Stimulated activated CD8-positive, alpha-beta memory T cell treated with anti-CD3 and anti-CD28 coated beads, Interleukin-12 subunit alpha, Interleukin-12 subunit beta, amount 100 ng/mL, for 4 hours (primary cell): ENCODE measurements around the gene THPO.
"Not testable (repeated sequence)": the region's sequence is repeated elsewhere in the genome, so short reads cannot be mapped to it uniquely, and the experiment has no call there.

Source experiments
- DNase-seq: peaks from one replicate; pipeline ENCODE4 v3.0.0-alpha.2; 2020; ENCODE audit warnings: low read depth

The THPO gene

DNA sequence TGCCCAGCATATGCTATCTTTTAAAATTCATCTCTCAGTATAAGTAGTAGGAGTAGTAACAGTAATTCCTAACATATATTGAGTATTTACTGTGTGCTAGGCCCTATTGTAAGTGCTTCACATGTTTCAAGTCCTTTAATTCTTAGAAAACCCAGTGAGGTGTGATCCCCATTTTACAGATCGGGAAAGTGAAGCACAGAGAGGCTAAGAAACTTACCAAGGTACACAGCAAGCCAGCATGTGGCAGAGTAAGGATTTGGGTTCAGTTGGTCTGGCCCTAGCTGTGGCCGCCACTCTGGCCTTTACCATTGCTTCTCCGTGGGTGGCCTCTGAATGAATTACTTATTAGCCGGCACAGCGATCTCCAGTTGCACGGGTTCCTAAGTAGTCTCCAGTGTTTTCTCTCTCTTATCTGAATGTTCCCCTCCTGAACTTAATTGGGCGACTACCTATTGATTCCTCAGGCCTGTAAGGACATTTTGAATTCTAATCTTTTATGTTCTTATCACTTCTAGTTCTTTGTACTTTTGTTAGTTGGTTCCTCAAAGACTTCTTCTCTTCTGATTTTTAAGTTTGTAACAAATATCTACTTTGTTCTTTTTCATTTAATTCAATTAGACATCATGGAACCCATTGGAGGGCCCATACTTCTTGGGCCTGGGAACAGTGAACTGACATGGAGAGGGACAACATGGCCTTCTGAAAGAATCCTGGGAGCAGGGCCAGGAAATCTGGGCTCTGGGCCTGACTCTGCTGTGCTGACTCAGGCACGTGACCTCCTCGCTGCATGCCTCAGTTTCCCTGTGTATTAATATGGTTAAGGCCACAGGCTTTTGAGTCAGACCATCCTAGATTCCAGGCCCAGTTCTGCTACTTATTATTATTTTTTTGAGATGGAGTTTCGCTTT is 28.2 kb downstream of the THPO start:
- DNase-seq: no peak

DNA sequence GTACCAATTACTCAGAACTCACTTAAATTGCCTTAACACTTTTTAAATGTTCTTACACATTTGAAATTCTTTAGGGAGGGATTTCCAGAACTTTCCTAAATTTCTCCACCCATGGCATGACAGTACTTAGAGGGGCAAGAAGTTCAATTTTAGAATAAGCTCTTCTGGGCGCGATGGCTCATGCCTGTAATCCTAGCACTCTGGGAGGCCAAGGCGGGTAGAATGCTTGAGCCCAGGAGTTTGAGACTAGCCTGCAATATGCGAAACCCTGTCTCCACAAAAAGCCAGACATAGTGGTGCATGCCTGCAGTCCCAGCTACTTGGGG is 30.0 kb downstream of the THPO start:
- DNase-seq: no peak

DNA sequence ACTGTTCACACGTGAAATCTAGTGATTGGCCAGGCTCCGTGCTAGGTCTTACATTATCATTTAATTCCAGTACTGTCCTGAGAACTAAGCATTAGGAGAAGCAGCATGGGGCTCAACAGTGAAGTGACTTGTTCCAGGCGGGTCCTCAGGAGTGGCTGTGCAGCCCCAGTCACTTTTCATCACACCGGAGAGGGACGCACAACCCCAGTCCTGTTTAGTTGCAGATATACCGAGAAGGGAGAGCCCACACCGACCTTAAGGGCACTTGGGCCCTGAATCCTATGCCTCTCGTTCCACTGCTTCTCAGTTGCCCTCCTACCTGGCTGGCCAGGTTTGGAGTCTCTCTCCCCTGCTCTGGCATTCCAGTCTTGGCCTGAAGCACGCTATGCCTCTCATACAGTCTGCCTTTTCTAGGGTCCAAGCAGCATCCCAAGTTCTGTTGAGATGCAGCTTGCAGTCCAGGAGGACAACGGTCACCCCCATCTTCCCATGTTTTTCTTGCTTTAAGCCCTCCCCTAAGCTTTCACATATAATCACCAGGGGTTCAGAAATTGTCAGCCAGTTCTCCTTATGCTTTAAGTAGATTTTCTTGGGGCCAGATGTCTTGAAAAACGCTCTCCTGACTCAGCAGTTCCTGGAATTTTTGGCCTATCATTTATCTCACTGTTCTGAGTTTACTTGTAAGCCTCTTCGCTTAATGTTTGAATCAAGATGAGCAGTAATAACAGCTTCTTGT is 30.5 kb downstream of the THPO start:
- no peak for DNase-seq

DNA sequence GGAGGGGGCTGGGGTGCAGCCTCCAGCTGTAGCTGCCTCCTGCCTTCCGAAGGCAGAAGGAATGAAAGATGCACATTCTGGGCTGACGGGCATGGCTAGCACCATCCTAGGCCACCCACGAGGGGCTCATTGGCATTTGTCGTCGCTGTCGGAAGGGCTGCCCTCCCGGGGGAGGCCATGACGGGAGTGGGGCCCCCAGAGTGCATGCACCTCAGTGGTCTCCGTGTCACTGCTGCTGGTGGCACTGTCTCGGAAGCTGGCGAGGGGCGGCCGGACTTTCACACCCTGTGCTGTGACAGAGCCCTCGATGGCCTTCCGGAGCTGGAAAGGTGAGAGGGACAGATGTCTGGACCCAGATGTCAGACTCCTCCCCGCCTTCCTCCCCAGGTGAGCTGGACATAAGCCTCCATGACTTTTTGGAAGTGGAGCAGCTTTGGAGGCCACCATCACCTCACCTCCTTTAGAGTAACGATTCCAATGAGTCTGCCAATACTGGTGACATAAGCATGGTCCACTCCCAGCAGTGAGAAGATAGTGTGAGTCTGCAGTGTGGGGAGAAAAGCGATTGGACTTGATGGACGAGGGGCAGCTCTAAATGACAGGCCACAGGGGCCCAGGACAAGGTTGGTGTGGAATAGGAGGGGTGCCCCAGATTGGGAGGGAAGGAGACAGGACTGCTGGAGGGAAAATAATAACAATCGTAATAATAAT is 31.4 kb downstream of the THPO start:
- DNase-seq: no peak

DNA sequence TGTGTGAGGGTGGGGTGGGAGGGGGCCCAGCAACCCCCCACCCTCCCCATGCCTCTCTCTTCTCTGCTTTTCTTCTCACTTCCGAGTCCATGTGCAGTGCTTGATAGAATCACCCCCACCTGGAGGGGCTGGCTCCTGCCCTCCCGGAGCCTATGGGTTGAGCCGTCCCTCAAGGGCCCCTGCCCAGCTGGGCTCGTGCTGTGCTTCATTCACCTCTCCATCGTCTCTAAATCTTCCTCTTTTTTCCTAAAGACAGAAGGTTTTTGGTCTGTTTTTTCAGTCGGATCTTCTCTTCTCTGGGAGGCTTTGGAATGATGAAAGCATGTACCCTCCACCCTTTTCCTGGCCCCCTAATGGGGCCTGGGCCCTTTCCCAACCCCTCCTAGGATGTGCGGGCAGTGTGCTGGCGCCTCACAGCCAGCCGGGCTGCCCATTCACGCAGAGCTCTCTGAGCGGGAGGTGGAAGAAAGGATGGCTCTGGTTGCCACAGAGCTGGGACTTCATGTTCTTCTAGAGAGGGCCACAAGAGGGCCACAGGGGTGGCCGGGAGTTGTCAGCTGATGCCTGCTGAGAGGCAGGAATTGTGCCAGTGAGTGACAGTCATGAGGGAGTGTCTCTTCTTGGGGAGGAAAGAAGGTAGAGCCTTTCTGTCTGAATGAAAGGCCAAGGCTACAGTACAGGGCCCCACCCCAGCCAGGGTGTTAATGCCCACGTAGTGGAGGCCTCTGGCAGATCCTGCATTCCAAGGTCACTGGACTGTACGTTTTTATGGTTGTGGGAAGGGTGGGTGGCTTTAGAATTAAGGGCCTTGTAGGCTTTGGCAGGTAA is 32.5 kb downstream of the THPO start:
- no peak for DNase-seq

DNA sequence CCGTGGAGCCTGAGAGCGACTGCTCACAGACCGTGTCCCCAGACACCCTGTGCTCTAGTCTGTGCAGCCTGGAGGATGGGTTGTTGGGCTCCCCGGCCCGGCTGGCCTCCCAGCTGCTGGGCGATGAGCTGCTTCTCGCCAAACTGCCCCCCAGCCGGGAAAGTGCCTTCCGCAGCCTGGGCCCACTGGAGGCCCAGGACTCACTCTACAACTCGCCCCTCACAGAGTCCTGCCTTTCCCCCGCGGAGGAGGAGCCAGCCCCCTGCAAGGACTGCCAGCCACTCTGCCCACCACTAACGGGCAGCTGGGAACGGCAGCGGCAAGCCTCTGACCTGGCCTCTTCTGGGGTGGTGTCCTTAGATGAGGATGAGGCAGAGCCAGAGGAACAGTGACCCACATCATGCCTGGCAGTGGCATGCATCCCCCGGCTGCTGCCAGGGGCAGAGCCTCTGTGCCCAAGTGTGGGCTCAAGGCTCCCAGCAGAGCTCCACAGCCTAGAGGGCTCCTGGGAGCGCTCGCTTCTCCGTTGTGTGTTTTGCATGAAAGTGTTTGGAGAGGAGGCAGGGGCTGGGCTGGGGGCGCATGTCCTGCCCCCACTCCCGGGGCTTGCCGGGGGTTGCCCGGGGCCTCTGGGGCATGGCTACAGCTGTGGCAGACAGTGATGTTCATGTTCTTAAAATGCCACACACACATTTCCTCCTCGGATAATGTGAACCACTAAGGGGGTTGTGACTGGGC is 33.3 kb downstream of the THPO start:
- DNase-seq: no peak

DNA sequence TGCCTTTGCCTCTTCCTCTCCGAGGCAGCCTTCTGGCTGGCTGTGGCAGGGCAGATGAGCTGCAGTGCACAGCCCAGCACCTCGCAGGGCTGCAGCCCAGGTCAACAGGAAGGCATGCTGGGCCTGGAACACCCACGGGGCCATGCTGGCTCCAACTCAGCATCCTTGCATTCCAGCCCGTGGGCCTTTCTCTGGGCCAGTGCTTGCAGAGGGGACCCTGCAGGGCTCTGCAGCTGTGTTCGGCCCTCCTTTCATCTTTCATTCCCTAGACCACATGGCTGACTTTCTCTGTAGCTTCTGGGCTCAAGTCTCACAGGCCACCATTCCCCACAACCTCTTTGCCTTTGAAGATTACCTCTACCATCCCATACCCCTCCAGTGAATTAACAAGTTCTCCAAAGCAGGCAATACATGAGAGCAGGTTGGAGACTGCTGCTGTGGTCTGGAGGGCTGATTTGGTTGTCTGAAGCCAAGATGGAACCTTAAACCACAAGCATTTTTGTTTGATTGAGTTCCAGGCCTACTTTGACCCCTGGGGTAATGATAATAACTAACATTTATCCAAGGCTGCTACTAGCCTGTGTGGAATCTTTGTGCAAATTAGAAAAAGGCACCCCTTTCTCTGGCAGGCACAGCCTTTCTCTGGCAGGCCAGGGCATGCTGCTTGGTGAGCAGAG is 34.7 kb downstream of the THPO start:
- DNase-seq: no peak

DNA sequence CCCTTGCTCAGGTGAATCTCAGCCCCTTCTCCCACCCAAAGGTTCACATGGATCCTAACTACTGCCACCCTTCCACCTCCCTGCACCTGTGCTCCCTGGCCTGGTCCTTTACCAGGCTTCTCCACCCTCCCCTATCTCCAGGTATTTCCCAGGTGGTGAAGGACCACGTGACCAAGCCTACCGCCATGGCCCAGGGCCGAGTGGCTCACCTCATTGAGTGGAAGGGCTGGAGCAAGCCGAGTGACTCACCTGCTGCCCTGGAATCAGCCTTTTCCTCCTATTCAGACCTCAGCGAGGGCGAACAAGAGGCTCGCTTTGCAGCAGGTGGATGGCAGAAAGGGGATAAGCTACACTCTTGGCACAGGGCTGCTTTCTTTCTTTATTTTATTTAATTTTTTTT is 36.1 kb downstream of the THPO start:
- no peak for DNase-seq

DNA sequence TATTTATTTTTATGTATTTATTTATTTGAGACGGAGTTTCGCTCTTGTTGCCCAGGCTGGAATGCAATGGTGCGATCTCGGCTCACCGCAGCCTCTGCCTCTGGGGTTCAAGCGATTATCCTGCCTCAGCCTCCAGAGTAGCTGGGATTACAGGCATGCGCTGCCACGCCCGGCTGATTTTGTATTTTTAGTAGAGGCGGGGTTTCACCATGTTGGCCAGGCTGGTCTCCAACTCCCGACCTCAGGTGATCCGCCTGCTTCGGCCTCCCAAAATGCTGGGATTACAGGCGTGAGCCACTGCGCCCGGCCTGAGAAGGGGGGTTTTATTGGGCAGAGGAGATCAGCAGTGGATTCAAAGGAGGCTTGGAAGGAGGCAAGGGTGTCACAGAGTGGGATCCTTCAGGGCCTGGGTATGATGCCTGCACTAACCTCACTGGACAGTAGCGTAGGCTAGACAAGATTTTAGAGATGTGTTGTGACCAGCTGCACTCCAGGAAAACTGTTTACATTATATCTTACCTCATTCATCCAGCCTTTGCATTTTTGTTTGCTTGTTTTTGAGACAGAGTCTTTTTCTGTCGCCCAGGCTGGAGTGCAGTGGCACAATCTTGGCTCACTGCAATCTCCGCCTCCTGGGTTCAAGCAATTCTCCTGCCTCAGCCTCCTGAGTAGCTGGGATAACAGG is 38.4 kb downstream of the THPO start:
- DNase-seq: not testable (repeated sequence)

DNA sequence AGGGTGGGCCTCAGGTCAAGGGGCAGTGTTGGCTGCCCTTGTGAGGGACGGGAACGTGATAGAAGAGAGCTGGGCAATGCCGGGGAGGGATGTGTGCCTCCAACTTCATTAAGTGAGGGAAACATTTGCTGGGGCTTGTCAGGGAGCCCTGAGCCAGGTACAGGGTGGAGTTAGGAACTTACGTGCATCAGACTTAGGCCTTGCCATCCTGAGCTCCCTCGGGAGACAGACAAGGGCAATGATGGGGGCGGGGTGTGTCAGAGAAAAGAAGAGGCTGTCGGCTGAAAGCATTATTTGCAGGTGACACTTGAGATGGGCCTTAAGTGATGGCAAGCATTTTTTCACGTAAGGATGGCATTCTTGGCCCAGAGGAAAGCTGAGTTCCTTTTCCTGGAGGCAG is 39.0 kb downstream of the THPO start:
- no peak for DNase-seq

DNA sequence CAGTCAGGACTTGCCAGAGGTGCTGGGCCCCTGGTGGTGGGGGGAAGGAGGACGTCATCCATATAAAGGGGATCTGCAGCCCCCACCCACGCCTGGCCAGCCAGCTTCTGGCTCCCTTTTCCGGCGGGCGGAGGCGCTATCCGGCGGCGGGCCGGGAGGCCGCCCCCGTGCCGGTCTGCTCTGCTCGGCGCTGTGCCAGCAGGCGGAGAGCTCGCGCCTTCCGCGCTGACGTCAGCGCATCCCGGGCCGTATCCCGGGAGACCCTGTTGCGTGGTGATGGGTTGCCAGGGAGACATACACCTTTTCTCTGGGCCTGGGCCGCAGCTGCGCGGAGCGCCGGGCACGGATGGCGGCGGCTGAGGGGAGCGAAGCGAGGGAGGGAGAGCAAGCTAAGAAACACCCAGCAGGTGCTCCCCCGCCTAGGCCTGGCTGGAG is 39.5 kb downstream of the THPO start:
- no peak for DNase-seq

DNA sequence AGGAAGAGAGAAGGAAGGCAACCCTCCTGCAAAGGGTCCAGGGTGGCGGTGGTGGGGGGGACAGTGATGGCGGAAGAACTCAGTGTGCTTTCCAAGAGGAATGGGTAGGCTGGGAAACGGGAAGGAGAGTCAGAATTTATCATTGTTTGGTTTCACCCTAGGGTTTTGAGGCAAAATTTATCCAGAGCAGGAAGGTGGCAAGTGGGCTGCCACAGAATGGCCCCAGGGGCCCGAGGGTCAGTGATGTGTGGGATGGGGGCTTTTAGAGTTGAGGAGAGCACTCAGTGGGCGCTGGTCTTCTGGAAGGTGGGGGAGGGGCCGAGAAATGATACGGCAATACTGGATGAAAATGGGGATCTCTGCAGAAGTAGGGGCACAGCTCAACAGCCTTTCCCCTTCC is 40.0 kb downstream of the THPO start:
- DNase-seq: no peak

DNA sequence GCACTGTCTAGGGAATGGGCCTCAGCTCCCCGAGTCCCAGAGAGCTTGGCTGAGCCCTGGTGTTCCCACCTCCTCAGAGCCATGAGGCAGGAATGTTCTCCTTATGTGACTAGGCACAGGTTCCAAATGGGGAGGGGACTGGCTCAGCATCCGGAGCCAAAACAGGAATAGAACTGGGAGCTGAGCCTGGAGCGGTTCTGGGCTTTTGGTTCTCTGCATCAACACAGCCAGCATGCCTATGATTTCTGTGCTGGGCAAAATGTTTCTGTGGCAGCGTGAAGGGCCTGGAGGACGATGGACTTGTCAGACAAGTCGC is 40.6 kb downstream of the THPO start, which contains the start of gene FAM131A:
Gene FAM131A, plus strand, starts transcription at position 202 of the 316 bp plus-strand sequence. Its CDS starts 31 bp downstream, at position 233.
- no peak for DNase-seq

DNA sequence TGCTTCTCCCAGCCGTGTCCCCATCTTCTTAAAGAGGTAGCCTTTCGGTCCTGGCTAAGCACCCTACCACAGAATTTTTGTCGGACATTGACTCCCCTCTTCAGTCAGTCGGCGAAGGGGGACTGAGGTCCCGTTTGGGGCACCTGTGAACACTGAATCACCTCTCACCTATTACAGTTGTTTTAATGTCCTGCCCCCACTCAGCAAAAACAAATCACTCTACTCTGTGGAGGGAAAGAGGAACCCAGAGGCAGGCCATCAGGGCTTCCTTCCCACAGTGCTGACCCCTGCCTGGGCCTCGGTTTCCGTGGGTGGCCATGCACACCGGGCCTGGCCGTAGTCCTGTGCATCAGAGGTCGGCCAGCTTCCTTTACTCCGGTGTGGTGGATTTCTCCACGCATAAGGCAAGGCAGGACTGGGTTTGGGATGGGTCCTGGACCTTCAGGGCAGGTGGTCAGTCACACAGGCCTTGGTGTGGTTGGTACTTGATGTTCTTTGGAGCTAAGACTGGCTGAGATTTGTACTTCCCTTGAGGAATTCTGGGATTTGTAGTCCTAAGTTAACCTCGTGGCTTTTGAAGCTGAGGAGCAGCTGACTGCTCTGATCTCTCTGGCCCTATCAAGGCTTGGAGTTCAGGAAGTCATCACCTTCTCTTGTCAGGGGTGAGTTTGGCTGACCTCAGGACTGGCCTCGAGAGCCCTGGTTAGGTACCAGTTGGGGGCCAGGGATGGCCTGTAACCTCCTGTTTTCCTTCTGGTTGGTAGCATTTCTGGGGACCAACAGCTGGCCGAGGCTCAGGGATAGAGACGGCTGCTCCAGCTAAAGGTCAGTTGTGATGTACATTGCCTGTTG is 41.2 kb downstream of the THPO start:
- no peak for DNase-seq

DNA sequence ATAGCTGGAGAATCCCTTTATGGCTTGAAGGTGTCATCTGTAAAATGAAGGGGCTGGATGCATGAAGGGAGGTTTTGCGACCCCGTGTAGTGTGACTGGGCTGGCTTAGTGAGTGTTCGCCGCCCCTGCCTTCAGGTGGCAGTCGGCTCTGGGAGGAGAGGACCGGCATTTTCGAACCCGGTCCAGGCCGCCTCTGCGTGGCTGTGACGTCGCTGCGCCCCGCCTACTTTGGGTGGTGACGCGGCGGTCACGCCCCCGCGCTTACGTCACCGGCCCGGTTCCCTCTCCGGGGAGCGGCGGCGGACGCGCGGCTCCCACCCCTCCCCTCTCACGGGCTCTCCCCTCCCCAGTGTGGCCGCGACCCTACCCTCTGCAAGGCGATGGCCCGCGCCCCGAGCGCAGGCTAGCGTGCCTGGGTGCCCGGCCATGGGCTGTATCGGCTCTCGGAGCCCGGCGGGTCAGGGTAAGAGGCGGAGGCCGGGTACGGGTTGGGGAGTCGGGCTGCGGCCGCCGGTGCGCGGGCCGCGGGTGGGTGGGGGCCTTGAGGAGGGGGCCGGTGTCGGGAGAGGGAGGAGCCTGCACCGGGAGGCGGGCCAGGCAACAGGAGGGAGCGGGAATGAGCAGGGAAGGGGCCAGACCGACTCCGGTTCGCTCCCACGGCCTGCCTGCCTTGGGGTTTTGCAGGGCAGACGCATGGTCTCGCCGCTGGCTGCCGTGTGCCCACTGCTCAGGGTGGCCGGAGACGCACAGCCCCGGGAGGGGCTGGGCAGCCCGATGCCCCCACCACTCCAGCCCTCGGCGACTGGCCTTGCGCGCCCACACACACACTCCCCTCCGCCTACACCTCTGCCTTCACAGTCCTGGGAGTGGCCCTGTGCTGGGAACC is 42.1 kb downstream of the THPO start:
- peak; percentile 77 for DNase-seq

DNA sequence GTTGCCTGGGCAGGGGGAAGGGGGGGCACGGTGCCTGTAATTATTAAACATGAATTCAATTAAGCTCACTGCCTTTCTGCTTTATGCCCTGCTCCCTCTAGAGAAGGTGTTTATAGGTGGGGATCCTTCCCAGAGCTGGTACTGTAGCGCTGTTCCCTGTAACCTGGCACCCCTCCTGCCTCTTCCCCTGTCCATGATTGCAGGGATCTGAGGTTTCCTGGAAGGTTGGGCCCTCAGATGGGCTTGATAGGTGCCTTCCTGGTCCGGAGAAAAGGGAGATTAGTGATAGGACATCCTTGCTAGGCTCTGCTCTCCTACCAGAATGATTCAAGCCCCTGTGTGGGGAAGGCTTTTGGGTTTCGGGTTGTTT is 42.7 kb downstream of the THPO start:
- no peak for DNase-seq

DNA sequence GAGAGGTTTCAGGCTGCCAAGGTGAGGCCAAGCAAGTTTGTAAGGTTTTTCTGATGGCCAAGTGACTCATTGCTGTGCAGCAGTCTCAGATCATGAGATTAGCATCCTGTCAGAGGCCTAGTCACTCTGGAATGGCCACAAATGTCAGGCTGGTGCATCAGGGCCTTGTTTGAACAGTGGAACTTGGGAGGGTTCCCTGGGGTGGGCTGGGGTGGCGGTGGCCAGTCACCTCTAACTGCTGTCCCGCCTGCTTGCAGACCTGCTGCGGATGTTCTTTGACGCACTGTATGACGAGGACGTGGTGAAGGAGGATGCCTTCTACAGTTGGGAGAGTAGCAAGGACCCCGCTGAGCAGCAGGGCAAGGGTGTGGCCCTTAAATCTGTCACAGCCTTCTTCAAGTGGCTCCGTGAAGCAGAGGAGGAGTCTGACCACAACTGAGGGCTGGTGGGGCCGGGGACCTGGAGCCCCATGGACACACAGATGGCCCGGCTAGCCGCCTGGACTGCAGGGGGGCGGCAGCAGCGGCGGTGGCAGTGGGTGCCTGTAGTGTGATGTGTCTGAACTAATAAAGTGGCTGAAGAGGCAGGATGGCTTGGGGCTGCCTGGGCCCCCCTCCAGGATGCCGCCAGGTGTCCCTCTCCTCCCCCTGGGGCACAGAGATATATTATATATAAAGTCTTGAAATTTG is 43.4 kb downstream of the THPO start:
- DNase-seq: no peak

DNA sequence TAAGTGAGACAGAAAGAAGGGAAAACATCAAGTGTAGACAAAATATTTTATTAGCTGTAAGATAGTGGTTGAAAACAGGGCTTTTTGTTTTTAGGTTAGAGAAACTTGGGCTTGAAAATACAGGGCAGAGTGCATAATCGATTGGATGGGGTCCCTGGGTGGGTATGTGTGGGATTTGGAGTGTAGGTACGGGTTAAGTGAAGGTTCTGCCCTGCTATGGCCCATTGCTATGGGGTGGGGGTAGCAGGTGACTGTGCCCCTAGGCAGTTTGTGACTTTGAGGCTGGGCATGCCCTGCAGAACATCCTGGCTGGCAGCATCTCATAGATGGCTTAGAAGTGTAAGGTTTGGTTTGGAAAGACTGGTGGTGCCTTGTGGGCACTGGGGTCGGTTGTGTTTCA is 44.3 kb downstream of the THPO start:
- no peak for DNase-seq
